Measurements from ENCODE around the gene LGSN. TPM values are rescaled to one million over a fixed set of nuclear protein-coding genes. Genes with fewer than 3 reads are reported as not detected.

Gene LGSN
- total RNA-seq, 1 donor from 2014 or later, result not detected

- Mint-ChIP-seq H3K36me3 (ENCODE audit: unreplicated experiment) (no peaks in the 10 kb centered on the region), H3K4me3 (ENCODE audit: unreplicated experiment) (no peak overlapping the region), H3K4me1 (ENCODE audit: unreplicated experiment) (no peaks in the 10 kb centered on the region), H3K9me3 (ENCODE audit: unreplicated experiment) (no peaks in the 10 kb centered on the region), H3K27me3 (ENCODE audit: unreplicated experiment) (no peaks in the 10 kb centered on the region), H3K27ac (ENCODE audit: unreplicated experiment) (no peak overlapping the region)
- DNase-seq (ENCODE audit: extremely low spot score, unreplicated experiment), result no peak
- TF ChIP-seq CTCF (IDR thresholded peaks at IDR 0.05), result no peak
These were observed 13.4 kb downstream of the LGSN start for GRCh38 chr6:63306420-63306819.

- Mint-ChIP-seq H3K27ac (ENCODE audit: unreplicated experiment) (no peak overlapping the region), H3K27me3 (ENCODE audit: unreplicated experiment) (no peaks in the 10 kb centered on the region), H3K4me1 (ENCODE audit: unreplicated experiment) (no peaks in the 10 kb centered on the region), H3K9me3 (ENCODE audit: unreplicated experiment) (no peaks in the 10 kb centered on the region), H3K36me3 (ENCODE audit: unreplicated experiment) (no peaks in the 10 kb centered on the region), H3K4me3 (ENCODE audit: unreplicated experiment) (no peak overlapping the region)
- DNase-seq (ENCODE audit: extremely low spot score, unreplicated experiment), result no peak
- TF ChIP-seq CTCF (IDR thresholded peaks at IDR 0.05), result no peak
These were observed 14.5 kb downstream of the LGSN start for GRCh38 chr6:63305277-63305676.

GRCh38 chr6:63303476-63303875 is 16.3 kb downstream of the LGSN start:
- H3K27me3 Mint-ChIP-seq (ENCODE audit: unreplicated experiment), result no peaks in the 10 kb centered on the region
- H3K4me3 Mint-ChIP-seq (ENCODE audit: unreplicated experiment), result no peak overlapping the region
- no peak for DNase-seq (ENCODE audit: extremely low spot score, unreplicated experiment)
- no peaks in the 10 kb centered on the region for H3K4me1 Mint-ChIP-seq (ENCODE audit: unreplicated experiment)
- H3K36me3 Mint-ChIP-seq (ENCODE audit: unreplicated experiment), result no peaks in the 10 kb centered on the region
- no peak for TF ChIP-seq CTCF (IDR thresholded peaks at IDR 0.05)
- H3K9me3 Mint-ChIP-seq (ENCODE audit: unreplicated experiment), result no peaks in the 10 kb centered on the region
- H3K27ac Mint-ChIP-seq (ENCODE audit: unreplicated experiment), result no peak overlapping the region

- DNase-seq (ENCODE audit: extremely low spot score, unreplicated experiment), result no peak
- Mint-ChIP-seq H3K4me1 (ENCODE audit: unreplicated experiment) (peaks cover 15% of the 10 kb centered on the region), H3K27ac (ENCODE audit: unreplicated experiment) (no peak overlapping the region), H3K27me3 (ENCODE audit: unreplicated experiment) (no peaks in the 10 kb centered on the region), H3K4me3 (ENCODE audit: unreplicated experiment) (no peak overlapping the region), H3K9me3 (ENCODE audit: unreplicated experiment) (no peaks in the 10 kb centered on the region), H3K36me3 (ENCODE audit: unreplicated experiment) (no peaks in the 10 kb centered on the region)
- no peak for TF ChIP-seq CTCF (IDR thresholded peaks at IDR 0.05)
These were observed 20.1 kb downstream of the LGSN start for GRCh38 chr6:63299667-63300066.

GRCh38 chr6:63295553-63296194 is 24.1 kb downstream of the LGSN start:
- TF ChIP-seq CTCF (IDR thresholded peaks at IDR 0.05), result no peak
- no peaks in the 10 kb centered on the region for H3K27me3 Mint-ChIP-seq (ENCODE audit: unreplicated experiment)
- H3K4me1 Mint-ChIP-seq (ENCODE audit: unreplicated experiment), result peaks cover 15% of the 10 kb centered on the region
- H3K4me3 Mint-ChIP-seq (ENCODE audit: unreplicated experiment), result peak overlapping the region; percentile 26
- DNase-seq (ENCODE audit: extremely low spot score, unreplicated experiment), result no peak
- H3K27ac Mint-ChIP-seq (ENCODE audit: unreplicated experiment), result no peak overlapping the region
- no peaks in the 10 kb centered on the region for H3K9me3 Mint-ChIP-seq (ENCODE audit: unreplicated experiment)
- H3K36me3 Mint-ChIP-seq (ENCODE audit: unreplicated experiment), result no peaks in the 10 kb centered on the region
